Endothelial cell of umbilical vein (primary cell): ENCODE results near the gene CAND2. TPM values are rescaled to one million over a fixed set of nuclear protein-coding genes. Genes with fewer than 3 reads are reported as not detected.

ENCODE experiments used
- BruUV-seq: library from RNA; stranded (reverse); fragments of 400-500 nt; replicated peaks from 2 replicates; lab custom pipeline; 2021; lab: Mats Ljungman, UMichigan
- CTCF ChIA-PET: fragments of 300-600, 350-600 bp; sonication (Branson Sonifier 250); formaldehyde crosslinking; loops from one replicate; lab custom pipeline; 2021; ENCODE audit warnings: antibody characterized with exemption, inconsistent platforms; lab: Charles Lee
- POLR2A ChIA-PET: fragments of 300-600, 350-600 bp; sonication (Branson Sonifier 250); formaldehyde crosslinking; loops from one replicate; lab custom pipeline; 2021; ENCODE audit warnings: antibody characterized with exemption, inconsistent platforms; lab: Charles Lee
- DNase-seq: peaks from one replicate; pipeline ENCODE4 v3.0.0-alpha.2; 2011; ENCODE audit warnings: low read depth, low spot score
- FAIRE-seq: peaks from 2 replicates; lab custom pipeline; 2011; peaks lifted over from hg19 to GRCh38; lab: Jason Lieb, UNC
- H2AFZ ChIP-seq: 2 replicates; pipeline ENCODE4 v1.6.0; 2012; ENCODE audit warnings: low read depth, low read length, control low read depth, inconsistent platforms
- H3K27ac ChIP-seq: 2 replicates; pipeline ENCODE4 v1.5.1; 2011; ENCODE audit warnings: low read depth, mild to moderate bottlenecking, control low read depth, low read length, moderate library complexity; ENCODE audit not compliant: insufficient read depth
- H3K27me3 ChIP-seq, 2 experiments: 2 replicates each; pipeline versions ENCODE4 v1.6.0 to v1.6.1; 2011; ENCODE audit warnings: low read length in 2 of 2, mixed read lengths in 1 of 2; ENCODE audit not compliant: control insufficient read depth in 2 of 2, insufficient read depth in 2 of 2
- H3K36me3 ChIP-seq, 2 experiments: 2 replicates in 1 of 2; 3 replicates in 1 of 2; pipeline ENCODE4 v1.5.1; 2011; ENCODE audit warnings: low read length in 2 of 2, mild to moderate bottlenecking in 1 of 2, moderate library complexity in 1 of 2; ENCODE audit not compliant: control insufficient read depth in 2 of 2, insufficient read depth in 2 of 2; ENCODE audit errors: extremely low read depth in 1 of 2
- H3K4me1 ChIP-seq: 3 replicates; pipeline ENCODE4 v1.5.1; 2011; ENCODE audit warnings: mild to moderate bottlenecking, low read length; ENCODE audit not compliant: control insufficient read depth, insufficient read depth; ENCODE audit errors: extremely low read depth
- H3K4me2 ChIP-seq: 2 replicates; pipeline ENCODE4 v1.6.1; 2011; ENCODE audit warnings: low read length, control low read depth, mixed read lengths; ENCODE audit not compliant: insufficient read depth
- H3K4me3 ChIP-seq, 3 experiments: fragments of 200-600 bp in 1 of 3; sonication (generic), shearing (Covaris generic) in 1 of 3; replicated peaks in 1 of 3; 2 replicates each; pipeline ENCODE4 v1.5.1; 2011 to 2016; ENCODE audit warnings: control low read depth in 3 of 3, low read length in 3 of 3, mild to moderate bottlenecking in 2 of 3, inconsistent platforms in 1 of 3, low read depth in 1 of 3, moderate library complexity in 1 of 3; ENCODE audit not compliant: insufficient read depth in 1 of 3
- H3K79me2 ChIP-seq: 2 replicates; pipeline ENCODE4 v1.6.0; 2012; ENCODE audit warnings: low read length, inconsistent platforms; ENCODE audit not compliant: control insufficient read depth, insufficient read depth
- H3K9ac ChIP-seq: replicated peaks from 2 replicates; pipeline ENCODE3; 2011; ENCODE audit warnings: low read length, control low read depth; ENCODE audit not compliant: insufficient read depth; ENCODE audit errors: extremely low read depth
- H3K9me1 ChIP-seq: replicated peaks from 3 replicates; pipeline ENCODE4 v1.6.0; 2011; ENCODE audit warnings: mild to moderate bottlenecking, low read length; ENCODE audit not compliant: control insufficient read depth, insufficient read depth; ENCODE audit errors: extremely low read depth
- H3K9me3 ChIP-seq: replicated peaks from 2 replicates; pipeline ENCODE4 v1.5.1; 2012; ENCODE audit warnings: low read length, inconsistent platforms; ENCODE audit not compliant: control insufficient read depth, insufficient read depth
- H4K20me1 ChIP-seq: replicated peaks from 2 replicates; pipeline ENCODE3; 2011; ENCODE audit warnings: mild to moderate bottlenecking, low read length; ENCODE audit not compliant: control insufficient read depth, insufficient read depth; ENCODE audit errors: extremely low read depth
- CTCF ChIP-seq, 2 donors: IDR thresholded peaks; 1 replicate in 1 of 2; 2 replicates in 1 of 2; pipeline ENCODE4 v1.5.1; 2011; ENCODE audit warnings: low read length in 2 of 2, mild to moderate bottlenecking in 2 of 2, moderate library complexity in 2 of 2, control low read depth in 1 of 2, inconsistent platforms in 1 of 2, low read depth in 1 of 2; ENCODE audit not compliant: insufficient read depth in 1 of 2; ENCODE audit errors: extremely low read depth in 1 of 2
- EZH2 ChIP-seq: IDR thresholded peaks from 2 replicates; pipeline ENCODE4 v1.6.1; 2012; ENCODE audit warnings: borderline replicate concordance, low read depth, mild to moderate bottlenecking, moderate library complexity, low read length, inconsistent platforms; ENCODE audit not compliant: severe bottlenecking
- FOS ChIP-seq: IDR thresholded peaks from 2 replicates; pipeline ENCODE4 v1.6.1; 2011; ENCODE audit warnings: mild to moderate bottlenecking, low read length, moderate library complexity, borderline replicate concordance; ENCODE audit not compliant: insufficient read depth
- GATA2 ChIP-seq: IDR thresholded peaks from 2 replicates; pipeline ENCODE4 v1.7.0; 2011; ENCODE audit warnings: low read depth, mild to moderate bottlenecking, moderate library complexity, mixed read lengths, low read length; ENCODE audit not compliant: insufficient read length, insufficient read depth
- JUN ChIP-seq: IDR thresholded peaks from 2 replicates; pipeline ENCODE4 v1.6.1; 2011; ENCODE audit warnings: borderline replicate concordance, low read depth; ENCODE audit not compliant: insufficient read length, insufficient read depth
- MAX ChIP-seq: IDR thresholded peaks from 2 replicates; pipeline ENCODE4 v1.6.1; 2011; ENCODE audit not compliant: insufficient read depth, insufficient read length
- MYC ChIP-seq: IDR thresholded peaks from one replicate; pipeline ENCODE4 v1.6.1; 2011; ENCODE audit warnings: mild to moderate bottlenecking, low read depth, low read length
- POLR2A ChIP-seq: IDR thresholded peaks from 2 replicates; pipeline ENCODE4 v1.6.1; 2012; ENCODE audit warnings: low read depth, mild to moderate bottlenecking, control low read depth, low read length
- POLR2AphosphoS5 ChIP-seq: IDR thresholded peaks from 2 replicates; pipeline ENCODE4 v1.6.1; 2012; ENCODE audit warnings: low read depth, mild to moderate bottlenecking, control low read depth, low read length, moderate library complexity; ENCODE audit not compliant: insufficient read depth
- dilution Hi-C: fragments of 300-500 bp; cut with MboI; formaldehyde crosslinking; loops from one replicate; pipeline ENCODE4 v1.15.0; 2019; ENCODE audit warnings: low sequenced_read_pairs; ENCODE audit not compliant: extremely low pct_ligation_motif_present
- intact Hi-C: fragments of 100-400 bp; cut with micrococcal nuclease; formaldehyde crosslinking; loops from one replicate; pipeline ENCODE4 v1.10.0; 2022
- polyA plus RNA-seq, 4 experiments: library from polyadenylated mRNA; depleted of rRNA in 3 of 4; stranded (reverse) in 3 of 4; unstranded in 1 of 4; fragments of >200 nt; gene quantifications; 2 replicates each; pipeline versions ENCODE4 v1.2.1 to v1.2.3, GENCODE V29; 2011 to 2012; ENCODE audit warnings: missing spikeins in 1 of 4
- total RNA-seq: library from RNA; stranded (reverse); gene quantifications from 2 replicates; pipeline ENCODE4 v1.2.3, GENCODE V29; 2021

CAND2 gene
- total and polyA plus RNA-seq, 2 donors (not counting 3 experiments of a cell fraction or from before 2014, with no cell fraction given) = 7.1 to 11.0 TPM

GRCh38 chr3:12837295-12837986 lies 41.0 kb downstream of the CAND2 start:
- H3K9me1 ChIP-seq = no peaks in the 10 kb centered on the region
- intact Hi-C loops = no loop called here
- peaks cover 26% of the 10 kb centered on the region for H3K4me1 ChIP-seq
- FAIRE-seq = no peak
- H3K9me3 ChIP-seq = no peaks in the 10 kb centered on the region
- TF ChIP-seq MYC (no peak), FOS (no peak), EZH2 (no peak), MAX (no peak), JUN (no peak), POLR2AphosphoS5 (no peak), GATA2 (no peak), CTCF (IDR thresholded peaks at IDR 0.05; ENCODE audit: extremely low read depth in 1 of 2, insufficient read depth in 1 of 2, low read depth in 1 of 2, low read length in 2 of 2) (no peak), POLR2A (no peak)
- H4K20me1 ChIP-seq = peaks cover 9% of the 10 kb centered on the region
- H2AFZ ChIP-seq = no peak overlapping the region
- peak overlapping the region in 1 of 3 experiments; percentile 1 for H3K4me3 ChIP-seq
- no peak overlapping the region for H3K27ac ChIP-seq
- H3K27me3 ChIP-seq = no peaks in the 10 kb centered on the region
- H3K4me2 ChIP-seq = peak overlapping the region; percentile 80
- H3K79me2 ChIP-seq = peaks cover 59% of the 10 kb centered on the region
- H3K9ac ChIP-seq = no peak overlapping the region
- BruUV-seq = no TSS peak
- peaks cover 47 to 48% of the 10 kb centered on the region in 2 experiments for H3K36me3 ChIP-seq
- CTCF ChIA-PET = interaction anchor here (0.9 kb wide), 1 partner anchor 16 kb away, joined by 3 read pairs; no protein-coding TSS in a partner anchor
- dilution Hi-C loops = no loop called here
- POLR2A ChIA-PET = interaction anchor here (0.6 kb wide), 1 partner anchor 27 kb away, joined by 9 read pairs; no protein-coding TSS in a partner anchor
- DNase-seq = no peak
